HepG2 (cell line): Measurements from ENCODE around the gene CAMKK1. TPM values are rescaled to one million over a fixed set of nuclear protein-coding genes. Genes with fewer than 3 reads are reported as not detected.

ENCODE experiments used
- ATAC-seq: fragments of 200-7000 bp; cut with Tn5 transposase; 3 replicates; pipeline ENCODE4 v1.9.1; 2020; ENCODE audit warnings: mild to moderate bottlenecking, moderate library complexity
- BruUV-seq: library from RNA; stranded (reverse); fragments of 400-500 nt; replicated peaks from 2 replicates; lab custom pipeline; 2021; lab: Mats Ljungman, UMichigan
- CTCF ChIA-PET: fragments of 300-600 bp; formaldehyde crosslinking; extraction: SDS; loops from one replicate; lab custom pipeline; 2021; ENCODE audit warnings: low total read pairs, inconsistent platforms, low intra/inter-chr PET ratio; lab: Yijun Ruan, JAX
- POLR2A ChIA-PET: fragments of 350-600 bp; sonication (Branson Sonifier 250); formaldehyde crosslinking; loops from one replicate; lab custom pipeline; 2020; ENCODE audit warnings: antibody characterized with exemption, inconsistent platforms; lab: Yijun Ruan, JAX
- DNase-seq: peaks from one replicate; pipeline ENCODE4 v3.0.0-alpha.2; 2015; ENCODE audit warnings: low spot score
- FAIRE-seq: peaks from 3 replicates; lab custom pipeline; 2011; peaks lifted over from hg19 to GRCh38; lab: Jason Lieb, UNC
- H2AFZ ChIP-seq: one replicate; pipeline ENCODE4 v1.6.1; 2011; ENCODE audit warnings: low read length, inconsistent platforms
- H3K27ac ChIP-seq: fragments of 300-600 bp; 3 replicates; pipeline ENCODE4 v1.8.0; 2011; ENCODE audit warnings: mixed run types, mild to moderate bottlenecking, mixed read lengths, low read length, inconsistent platforms; ENCODE audit not compliant: insufficient read depth; ENCODE audit errors: extremely low read length
- H3K27me3 ChIP-seq, 2 experiments: fragments of 200-600 bp in 1 of 2; 2 replicates in 1 of 2; 3 replicates in 1 of 2; pipeline versions ENCODE4 v1.6.0 to v1.8.0; 2011; ENCODE audit warnings: low read length in 2 of 2, mild to moderate bottlenecking in 2 of 2, moderate library complexity in 2 of 2, inconsistent platforms in 1 of 2; ENCODE audit not compliant: insufficient read depth in 2 of 2, control insufficient read depth in 1 of 2
- H3K36me3 ChIP-seq, 2 experiments: fragments of 200-600 bp in 1 of 2; replicated peaks in 1 of 2; 2 replicates in 1 of 2; 3 replicates in 1 of 2; pipeline versions ENCODE4 v1.5.1 to v1.8.0; 2011; ENCODE audit warnings: low read length in 2 of 2, inconsistent platforms in 1 of 2; ENCODE audit not compliant: insufficient read depth in 2 of 2, control insufficient read depth in 1 of 2
- H3K4me1 ChIP-seq: 2 replicates; pipeline ENCODE4 v1.5.1; 2012; ENCODE audit warnings: low read length, inconsistent platforms; ENCODE audit not compliant: insufficient read depth
- H3K4me2 ChIP-seq: 2 replicates; pipeline ENCODE4 v1.6.0; 2011; ENCODE audit warnings: low read depth, low read length, inconsistent platforms
- H3K4me3 ChIP-seq, 3 experiments: fragments of 200-600 bp in 1 of 3; sonication (generic), shearing (Covaris generic) in 1 of 3; replicated peaks in 1 of 3; 2 replicates each; pipeline ENCODE4 v1.5.1; 2011 to 2016; ENCODE audit warnings: low read length in 3 of 3, inconsistent platforms in 2 of 3, low read depth in 2 of 3, mild to moderate bottlenecking in 2 of 3, control low read depth in 1 of 3, mixed read lengths in 1 of 3; ENCODE audit not compliant: insufficient read depth in 1 of 3
- H3K79me2 ChIP-seq: one replicate; pipeline ENCODE4 v1.6.1; 2011; ENCODE audit warnings: low read length, inconsistent platforms; ENCODE audit not compliant: insufficient read depth
- H3K9ac ChIP-seq: 2 replicates; pipeline ENCODE4 v1.6.0; 2011; ENCODE audit warnings: mild to moderate bottlenecking, low read depth, low read length, inconsistent platforms; ENCODE audit not compliant: insufficient read depth
- H3K9me3 ChIP-seq: 2 replicates; pipeline ENCODE4 v1.5.1; 2012; ENCODE audit warnings: mild to moderate bottlenecking, low read length
- H4K20me1 ChIP-seq: 2 replicates; pipeline ENCODE4 v1.6.0; 2011; ENCODE audit warnings: inconsistent platforms, mild to moderate bottlenecking, low read length, moderate library complexity; ENCODE audit not compliant: insufficient read depth
- CCAR2 ChIP-seq: fragments of 200-400 bp; formaldehyde crosslinking; optimal IDR thresholded peaks from 2 replicates; pipeline ENCODE3; 2018; ENCODE audit warnings: low read depth, mild to moderate bottlenecking, low read length, moderate library complexity
- MNT ChIP-seq: fragments of 450-650 bp; IDR thresholded peaks from 2 replicates; pipeline ENCODE4 v1.6.1; 2016
- POGZ ChIP-seq: sonication (generic); formaldehyde crosslinking; IDR thresholded peaks from 2 replicates; pipeline ENCODE4 v1.4.0; 2020; ENCODE audit warnings: mild to moderate bottlenecking, missing genetic modification reagents
- TCF7 ChIP-seq: sonication (generic); IDR thresholded peaks from 2 replicates; pipeline ENCODE4 v1.6.1; 2016; ENCODE audit warnings: antibody characterized with exemption, low read depth
- ZFAT ChIP-seq: sonication (generic); formaldehyde crosslinking; conservative IDR thresholded peaks from 2 replicates; pipeline ENCODE4 v1.8.1; 2023; ENCODE audit warnings: missing genetic modification reagents, inconsistent platforms
- ZFX ChIP-seq: sonication (generic); formaldehyde crosslinking; IDR thresholded peaks from 2 replicates; pipeline ENCODE4 v1.4.0; 2020; ENCODE audit warnings: mild to moderate bottlenecking, low read depth, missing genetic modification reagents, moderate library complexity
- ZNF256 ChIP-seq: sonication (generic); formaldehyde crosslinking; conservative IDR thresholded peaks from 2 replicates; pipeline ENCODE4 v1.4.0; 2020; ENCODE audit warnings: missing genetic modification reagents
- ZNF800 ChIP-seq: sonication (generic); formaldehyde crosslinking; IDR thresholded peaks from 2 replicates; pipeline ENCODE4 v1.4.0; 2020; ENCODE audit warnings: missing genetic modification reagents
- WGBS: methylation state at CpG from one replicate; pipeline ENCODE4 v1.1.6; 2017; ENCODE audit warnings: low lambda C conversion rate; 5-methylcytosine and 5-hydroxymethylcytosine counted together
- in situ Hi-C: cut with HindIII; loops from 2 replicates; pipeline ENCODE4 v1.10.0; 2017; ENCODE audit warnings: low pct_unique_long_range_greater_than_20kb; ENCODE audit not compliant: extremely low pct_ligation_motif_present
- intact Hi-C: fragments of 100-400 bp; cut with micrococcal nuclease; formaldehyde crosslinking; loops from one replicate; pipeline ENCODE4 v1.10.0; 2022; ENCODE audit not compliant: unreplicated experiment
- polyA plus RNA-seq, 8 experiments: library from polyadenylated mRNA; depleted of rRNA in 3 of 8; stranded (reverse) in 7 of 8; unstranded in 1 of 8; fragments of >200 nt; fragmentation: Illumina TruSeq in 4 of 8; extraction: Trizol in 4 of 8; gene quantifications; 2 replicates each; pipeline versions ENCODE4 v1.2.1 to v1.2.3, GENCODE V29; 2011 to 2016; ENCODE audit warnings: low read depth in 4 of 8, missing spikeins in 1 of 8, mixed read lengths in 1 of 8; ENCODE audit not compliant: insufficient read depth in 1 of 8
- total RNA-seq, 5 experiments: library from RNA; depleted of rRNA; stranded (reverse); fragments of >200 nt; fragmentation: Illumina TruSeq; extraction: Trizol; gene quantifications; 2 replicates each; pipeline ENCODE4 v1.2.3, GENCODE V29; 2016; ENCODE audit warnings: low read depth in 1 of 5
- TF ChIP-seq, protein P1 (sequence below): IDR thresholded peaks from 2 replicates; pipeline ENCODE4 v1.6.1; 2016; ENCODE audit warnings: control low read depth

CAMKK1 gene
- total and polyA plus RNA-seq, 2 of the 13 experiments (the other 11 are each of a cell fraction or from before 2014, with no cell fraction given), result 1.5 to 1.6 TPM

DNA sequence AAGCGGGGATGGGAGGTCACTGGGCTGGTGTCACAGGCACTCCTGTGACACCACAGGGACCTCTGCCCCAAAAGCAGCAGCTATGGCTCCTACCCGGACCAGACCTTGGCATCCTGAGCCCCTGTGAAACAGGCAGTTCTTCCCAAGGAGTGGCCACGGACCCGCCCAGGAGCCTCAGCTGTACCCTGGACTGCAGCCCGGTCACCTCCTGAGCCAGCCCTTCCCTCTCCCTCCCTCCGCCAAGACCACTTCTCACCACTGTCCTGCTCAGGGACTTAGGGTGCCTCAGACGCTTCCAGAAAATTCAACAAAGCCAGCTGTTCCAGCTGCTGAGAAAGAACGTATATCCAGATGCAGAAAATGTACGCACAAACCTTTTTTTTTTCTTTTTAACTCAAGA lies 32.9 kb downstream of the CAMKK1 start:
- CTCF ChIA-PET, result no interaction called here

More for the DNA sequence above, 32.9 kb downstream of the CAMKK1 start:
- intact Hi-C loops (no loop called here), in situ Hi-C loops (no loop called here)
- peaks cover 12% of the 10 kb centered on the region for H3K4me1 ChIP-seq
- H3K9me3 ChIP-seq, result no peaks in the 10 kb centered on the region
- no peak for DNase-seq
- H3K4me3 ChIP-seq, result no peak overlapping the region
- H3K9ac ChIP-seq, result no peak overlapping the region
- TF ChIP-seq ZFX (CRISPR knock-in tag), result no peak
- TF ChIP-seq MNT, result no peak
- TF ChIP-seq TCF7, result no peak
- no peak for TF ChIP-seq ZFAT (CRISPR knock-in tag)
- TF ChIP-seq POGZ (CRISPR knock-in tag), result no peak
- TF ChIP-seq ZNF256, result no peak
- TF ChIP-seq CCAR2, result no peak
- TF ChIP-seq ZNF800 (CRISPR knock-in tag), result no peak
- TF ChIP-seq, protein P1, sequence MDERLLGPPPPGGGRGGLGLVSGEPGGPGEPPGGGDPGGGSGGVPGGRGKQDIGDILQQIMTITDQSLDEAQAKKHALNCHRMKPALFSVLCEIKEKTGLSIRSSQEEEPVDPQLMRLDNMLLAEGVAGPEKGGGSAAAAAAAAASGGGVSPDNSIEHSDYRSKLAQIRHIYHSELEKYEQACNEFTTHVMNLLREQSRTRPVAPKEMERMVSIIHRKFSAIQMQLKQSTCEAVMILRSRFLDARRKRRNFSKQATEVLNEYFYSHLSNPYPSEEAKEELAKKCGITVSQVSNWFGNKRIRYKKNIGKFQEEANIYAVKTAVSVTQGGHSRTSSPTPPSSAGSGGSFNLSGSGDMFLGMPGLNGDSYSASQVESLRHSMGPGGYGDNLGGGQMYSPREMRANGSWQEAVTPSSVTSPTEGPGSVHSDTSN, result no peak
- H2AFZ ChIP-seq, result no peak overlapping the region
- H3K4me2 ChIP-seq, result no peak overlapping the region
- WGBS, result 93% methylated on average over 5 of the region's 9 CpGs
- H4K20me1 ChIP-seq, result no peaks in the 10 kb centered on the region
- POLR2A ChIA-PET, result no interaction called here
- FAIRE-seq, result no peak
- H3K79me2 ChIP-seq, result no peaks in the 10 kb centered on the region
- ATAC-seq, result no peak
- no peak overlapping the region for H3K27ac ChIP-seq
- BruUV-seq, result no TSS peak
- H3K27me3 ChIP-seq, result 0 out of 5 replicates have a peak, but pooled peaks cover 0 to 2% of the 10 kb centered on the region in 2 experiments
- H3K36me3 ChIP-seq, result no peaks in the 10 kb centered on the region; a peak in 1 of 5 replicates
